NCI-H82 treated with DMSO at 0.1 percent for 48 hours (cell line): ENCODE results near the gene COL4A1.
"Not testable (repeated sequence)": the region's sequence is repeated elsewhere in the genome, so short reads cannot be mapped to it uniquely, and the experiment has no call there.

Experiments
- DNase-seq: peaks from one replicate; lab custom pipeline; 2025; ENCODE audit not compliant: unreplicated experiment; lab: John Stamatoyannopoulos, UW

COL4A1 gene

DNA sequence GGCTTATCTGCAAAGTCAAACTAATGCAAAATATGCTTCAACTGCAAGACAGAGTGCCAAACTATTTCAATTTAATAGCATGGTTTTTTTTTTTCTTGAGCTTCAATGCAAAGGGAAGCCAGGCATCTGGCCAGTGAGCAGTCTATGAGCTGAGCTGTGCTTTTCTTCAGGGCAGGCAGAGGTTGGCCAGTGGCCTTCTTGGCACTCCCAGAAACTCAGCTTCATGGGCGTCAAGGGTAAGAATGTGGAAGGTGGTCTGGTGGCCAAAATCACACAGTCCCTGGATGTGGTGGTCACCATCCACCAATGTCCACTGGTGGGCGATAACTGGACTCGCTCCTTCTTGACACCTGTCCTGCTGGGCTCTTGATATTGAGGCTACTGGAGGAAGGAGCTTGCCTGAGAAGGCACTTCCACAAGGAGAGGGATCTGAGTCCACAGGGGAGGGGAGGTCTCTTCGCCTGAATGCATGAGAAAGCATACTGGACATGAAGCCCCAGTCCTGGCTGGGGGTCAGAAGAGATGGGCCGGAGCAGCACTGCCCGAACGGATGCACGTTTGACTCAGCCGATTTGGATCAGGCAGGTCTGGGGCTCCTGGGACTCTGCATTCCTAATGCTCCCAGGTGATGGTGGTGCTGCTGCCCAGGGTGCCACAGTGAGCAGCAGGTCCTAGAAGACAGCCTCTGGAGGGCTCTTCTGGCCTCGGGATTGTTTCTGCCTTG, 17.2 kb upstream of the COL4A1 start:
- DNase-seq: no peak

DNA sequence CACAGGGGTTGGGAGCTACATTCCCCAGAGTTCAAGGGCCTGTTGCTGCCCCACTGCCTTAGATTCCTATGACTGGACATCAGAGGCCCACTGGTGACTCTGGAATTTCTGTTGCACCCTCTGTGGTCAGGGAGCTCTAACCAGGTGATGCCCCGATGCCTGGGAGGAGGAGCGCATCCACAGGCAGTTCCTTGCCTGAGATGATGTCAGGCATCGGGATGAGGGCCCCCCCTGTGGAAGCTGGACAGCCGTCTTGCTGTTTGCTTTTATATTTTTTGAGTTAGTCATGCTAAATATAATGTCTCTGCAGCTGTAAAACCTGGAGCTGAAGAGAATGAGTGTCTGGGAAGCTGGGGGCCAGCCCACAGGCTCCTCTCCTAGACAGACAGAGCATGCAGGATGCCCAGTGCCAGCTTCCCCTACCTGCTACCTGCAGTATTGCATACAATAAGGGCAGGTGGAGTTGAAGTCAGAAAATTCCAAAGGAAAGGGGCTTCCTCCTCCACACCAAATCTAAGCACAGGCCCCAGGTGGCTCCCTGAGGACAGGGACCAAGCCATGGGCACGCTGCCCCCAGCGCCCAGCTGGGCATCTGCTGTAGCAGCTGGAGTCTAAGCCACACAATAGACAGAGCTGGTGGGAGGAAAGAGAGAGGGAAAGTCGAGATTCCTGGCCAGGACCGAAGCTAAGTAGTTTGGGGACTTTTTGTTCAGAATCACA, 16.4 kb upstream of the COL4A1 start:
- DNase-seq: no peak

DNA sequence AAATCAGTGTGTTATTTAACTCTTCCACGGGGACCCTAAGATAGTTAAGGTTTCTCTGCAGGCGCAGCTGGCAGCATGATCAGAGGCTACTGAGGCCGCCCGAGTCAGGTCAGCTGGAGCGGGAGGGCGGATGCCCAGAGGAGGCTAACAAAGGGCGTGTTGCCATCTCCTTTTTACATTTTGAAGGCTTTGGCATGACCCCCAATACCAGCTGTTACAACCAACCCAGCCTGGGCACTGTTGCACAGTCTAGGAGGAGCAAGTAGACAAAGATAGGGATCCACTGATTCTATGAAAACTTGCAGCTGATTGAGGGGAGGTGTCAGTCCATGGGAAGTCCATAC, 15.8 kb upstream of the COL4A1 start:
- no peak for DNase-seq

DNA sequence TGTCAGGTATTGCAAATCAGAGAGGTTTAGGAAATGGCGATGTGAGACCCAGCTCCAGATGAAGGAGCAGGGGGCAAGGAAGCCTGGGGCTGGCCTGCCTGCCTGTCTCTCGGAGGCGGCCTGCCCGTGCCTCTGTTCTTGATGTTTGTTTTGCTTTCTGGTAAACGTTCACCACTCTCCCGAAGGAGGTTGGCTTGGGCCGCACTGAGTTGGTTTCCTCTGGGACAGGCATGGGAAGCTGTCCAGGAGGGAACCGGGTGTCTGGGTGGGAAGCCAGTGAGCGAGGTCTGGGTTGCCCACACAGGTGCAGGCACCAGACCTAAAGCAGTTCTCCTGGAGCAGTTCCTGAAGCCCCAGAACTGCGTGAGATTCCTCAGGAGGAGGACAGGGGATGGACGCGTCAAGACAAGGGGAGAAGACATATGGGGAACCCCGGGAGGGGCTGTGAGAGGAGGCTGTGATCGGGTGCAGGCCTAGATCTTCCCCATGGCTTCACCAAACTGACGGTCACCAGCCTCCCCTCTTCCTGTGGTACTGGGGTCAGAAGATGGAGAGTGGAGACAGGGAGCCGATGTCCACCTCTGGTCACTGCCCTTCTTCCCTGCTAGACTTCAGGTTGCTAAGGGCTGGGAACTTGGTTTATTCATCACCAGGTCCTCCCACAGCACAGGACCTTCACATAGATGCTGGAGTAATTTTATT, 15.3 kb upstream of the COL4A1 start:
- no peak for DNase-seq

DNA sequence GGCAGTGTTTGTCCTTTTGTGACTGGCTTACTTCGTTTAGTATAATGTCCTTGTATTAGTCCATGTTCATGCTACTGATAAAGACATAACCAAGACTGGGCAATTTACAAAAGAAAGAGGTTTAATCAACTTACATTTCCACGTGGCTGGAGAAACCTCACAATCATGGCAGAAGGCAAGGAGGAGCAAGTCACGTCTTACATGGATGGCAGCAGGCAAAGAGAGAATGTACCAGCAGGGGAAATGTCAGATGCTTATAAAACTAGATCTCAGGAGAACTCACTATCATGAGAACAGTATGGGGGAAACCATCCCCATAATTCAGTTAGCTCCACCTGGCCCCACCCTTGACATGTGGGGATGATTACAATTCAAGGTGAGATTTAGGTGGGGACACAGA, 14.6 kb upstream of the COL4A1 start:
- DNase-seq: not testable (repeated sequence)

DNA sequence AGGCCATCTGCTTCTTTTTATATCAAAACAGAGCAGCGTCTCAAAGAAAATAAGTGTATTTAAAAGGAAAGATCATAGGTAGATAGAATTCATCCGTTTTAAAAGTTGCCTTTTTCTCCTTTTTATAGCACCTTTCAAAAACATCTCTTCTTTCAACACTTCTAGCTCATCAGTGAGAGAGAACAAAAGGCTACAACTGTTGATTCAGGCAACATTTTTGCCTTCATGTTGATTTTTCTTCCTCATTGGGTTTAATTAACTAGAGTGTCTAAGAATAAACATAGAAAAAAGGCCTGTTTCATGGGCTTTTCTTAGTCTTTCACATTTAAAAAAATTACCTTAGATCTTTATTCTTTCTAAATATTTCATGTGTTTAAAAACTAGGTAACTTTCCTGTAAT, 13.7 kb upstream of the COL4A1 start:
- no peak for DNase-seq

DNA sequence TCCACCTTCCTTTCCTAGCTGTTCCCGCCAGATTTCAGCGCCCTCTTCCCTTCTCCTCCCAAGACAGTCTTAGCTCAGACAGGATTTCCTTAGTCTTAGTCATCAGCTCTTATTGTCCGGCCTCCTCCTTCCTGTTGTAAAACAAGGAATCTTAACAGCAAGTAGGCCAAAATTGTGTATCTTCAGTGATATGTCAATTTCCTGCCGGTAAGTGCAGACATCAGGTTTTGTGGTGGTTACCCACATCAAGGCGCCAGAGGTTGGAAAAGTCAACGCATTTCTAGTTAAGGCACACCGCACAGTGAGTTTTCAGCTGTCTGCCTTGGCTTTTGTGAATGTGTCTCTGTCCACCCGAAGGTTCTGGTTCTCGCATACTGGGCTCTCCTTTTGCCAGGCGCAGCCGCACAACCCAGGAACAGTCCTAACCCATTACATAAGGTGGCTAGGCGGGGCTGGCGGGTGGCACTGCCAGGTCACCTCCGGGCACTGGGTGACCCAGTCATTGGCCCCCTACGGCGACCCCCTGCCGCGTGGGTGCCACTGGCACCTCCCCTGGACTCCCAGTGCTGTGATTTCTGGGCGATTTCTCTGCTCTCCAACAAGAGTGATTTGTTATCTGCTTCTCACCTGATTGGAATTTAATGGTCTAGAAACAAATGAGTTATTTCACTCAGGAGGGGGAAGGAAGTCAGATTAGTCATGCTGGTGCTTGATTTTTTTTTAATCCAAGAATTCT, 13.0 kb upstream of the COL4A1 start:
- DNase-seq: no peak

DNA sequence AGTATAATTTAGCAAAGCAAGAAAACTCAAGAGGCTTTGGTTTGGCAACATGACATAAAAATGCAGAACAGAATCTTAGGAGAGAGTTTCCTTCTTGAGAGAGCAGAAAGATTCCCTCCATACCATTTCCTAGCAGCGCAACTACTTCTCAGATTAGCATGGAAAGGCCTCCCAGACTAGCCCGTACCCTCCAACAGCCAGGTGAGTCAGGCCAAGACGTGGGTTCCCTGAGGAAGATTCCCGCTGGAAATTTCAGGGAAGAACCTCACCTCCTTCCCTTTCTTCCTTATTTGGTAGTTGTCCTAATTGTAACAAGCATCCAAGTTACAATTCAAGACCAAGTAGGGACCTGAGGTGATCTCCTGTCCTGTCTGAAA, 12.4 kb upstream of the COL4A1 start:
- DNase-seq: no peak

DNA sequence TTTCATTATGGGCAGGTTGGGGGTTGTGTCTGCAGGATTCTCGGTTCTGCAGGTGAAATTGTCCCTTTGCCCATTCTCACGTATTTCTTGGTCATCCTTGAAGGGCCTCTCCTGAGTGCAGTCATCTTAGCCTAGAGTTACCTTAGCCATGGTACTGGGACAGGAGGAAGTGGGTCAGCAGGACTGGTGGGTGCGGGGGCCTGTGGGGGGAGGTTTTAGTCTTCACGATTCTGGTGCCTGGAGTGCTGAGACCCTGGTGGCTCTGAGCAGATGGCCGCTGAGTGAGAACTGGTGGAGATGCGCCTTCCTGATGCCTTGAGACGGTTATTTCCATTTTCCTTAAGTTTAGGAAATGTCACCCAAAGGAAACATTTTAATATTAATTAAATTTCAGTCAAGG, 12.0 kb upstream of the COL4A1 start:
- DNase-seq: no peak

DNA sequence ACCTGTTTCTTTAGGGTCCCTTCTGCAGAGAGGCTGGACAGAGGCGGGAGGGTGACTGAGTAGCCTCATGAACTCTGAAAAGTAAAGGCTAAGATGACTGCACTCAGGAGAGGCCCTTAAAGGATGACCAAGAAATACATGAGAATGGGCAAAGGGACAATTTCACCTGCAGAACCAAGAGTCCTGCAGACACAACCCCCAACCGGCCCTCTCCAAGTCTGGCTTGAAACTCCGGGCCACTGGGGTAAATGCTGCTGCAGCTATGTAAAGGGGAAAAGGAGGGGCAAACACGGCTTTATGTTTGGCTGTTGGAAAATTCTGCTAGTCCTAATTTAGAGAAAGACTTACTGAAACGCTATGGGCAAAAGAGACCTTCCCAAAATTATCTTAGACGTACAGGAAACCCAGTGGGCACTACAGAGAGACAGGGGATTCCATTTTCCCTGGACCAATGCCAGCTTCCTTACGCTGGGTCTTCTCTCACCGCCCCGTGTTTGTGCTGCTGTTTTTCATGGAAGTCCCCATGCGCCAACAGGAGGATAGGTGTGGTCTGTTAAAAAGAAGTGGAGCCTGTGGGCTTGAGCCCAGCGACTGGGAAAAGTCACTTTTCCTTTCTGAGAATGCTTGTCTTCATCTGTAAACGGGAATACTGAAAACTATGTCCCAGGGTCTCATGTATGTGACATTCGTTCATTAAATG, 10.7 kb upstream of the COL4A1 start:
- DNase-seq: no peak

DNA sequence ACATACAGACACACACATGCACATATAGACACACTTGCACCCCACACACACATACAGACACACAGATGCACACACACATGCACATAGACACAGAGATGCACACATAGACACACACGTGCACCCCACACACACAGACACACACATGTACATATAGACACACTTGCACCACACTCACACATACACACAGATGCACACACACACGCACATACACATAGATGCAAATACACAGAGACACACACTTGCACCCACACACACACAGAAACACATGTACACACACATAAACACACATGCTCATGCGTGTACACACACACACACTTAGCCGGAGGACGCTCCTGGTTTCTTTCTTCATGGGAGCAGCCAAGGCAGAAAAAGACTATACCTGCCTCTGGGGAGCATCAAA, 10.1 kb upstream of the COL4A1 start:
- no peak for DNase-seq

DNA sequence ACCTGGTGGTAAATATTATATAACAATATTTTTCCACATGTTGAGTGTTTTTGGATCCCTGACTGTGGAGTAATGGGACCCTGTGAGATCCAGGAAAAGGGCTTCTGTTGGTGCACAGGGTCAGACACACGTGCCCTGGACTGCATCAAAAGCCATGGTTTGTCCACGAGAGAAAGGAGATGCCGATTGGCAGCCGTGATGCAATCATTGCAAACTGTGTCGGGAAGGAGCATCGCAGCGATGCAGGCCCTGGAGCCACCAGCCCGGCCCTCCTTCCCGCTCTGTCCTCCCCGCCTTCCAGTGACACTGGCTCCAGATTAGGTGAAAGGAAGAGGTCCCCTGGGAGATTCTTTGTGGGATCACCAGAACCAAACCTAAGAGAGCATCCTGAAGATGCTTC, 9.2 kb upstream of the COL4A1 start:
- no peak for DNase-seq

DNA sequence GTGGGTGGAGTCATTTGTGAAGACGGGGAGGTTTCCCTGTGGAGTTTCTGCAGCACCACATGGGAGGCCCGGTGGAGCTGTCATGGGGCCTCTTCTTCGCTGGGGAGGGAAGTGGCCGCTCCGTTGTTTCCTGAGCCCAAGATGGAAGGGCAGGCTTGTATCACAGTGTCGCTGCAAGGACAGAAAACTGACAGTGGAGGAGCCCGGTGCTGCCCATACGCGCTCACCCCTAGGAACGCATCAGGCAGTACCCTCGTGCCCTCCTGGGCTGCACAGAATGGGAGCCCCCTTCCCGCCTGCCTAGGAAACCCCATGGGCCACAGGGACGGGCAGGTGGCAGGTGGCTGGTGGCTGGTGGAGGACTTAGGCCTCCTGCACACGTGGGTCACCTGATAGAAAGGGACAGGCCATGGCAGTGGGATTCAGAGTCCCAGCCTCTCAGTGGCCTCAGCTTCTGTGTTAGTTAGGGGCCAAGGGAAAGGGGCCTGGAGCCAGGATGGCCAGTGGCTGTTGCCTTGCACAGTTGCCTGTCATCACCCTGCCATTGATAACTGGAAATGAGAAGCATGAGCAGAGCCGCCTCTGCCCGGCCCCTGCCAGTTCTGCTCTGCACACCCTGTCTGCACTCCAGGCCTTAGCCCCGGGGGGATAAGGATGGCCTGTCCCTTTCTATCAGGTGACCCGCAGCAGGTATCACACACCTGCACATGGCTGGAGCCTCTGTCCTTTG, 7.7 kb upstream of the COL4A1 start:
- DNase-seq: no peak

DNA sequence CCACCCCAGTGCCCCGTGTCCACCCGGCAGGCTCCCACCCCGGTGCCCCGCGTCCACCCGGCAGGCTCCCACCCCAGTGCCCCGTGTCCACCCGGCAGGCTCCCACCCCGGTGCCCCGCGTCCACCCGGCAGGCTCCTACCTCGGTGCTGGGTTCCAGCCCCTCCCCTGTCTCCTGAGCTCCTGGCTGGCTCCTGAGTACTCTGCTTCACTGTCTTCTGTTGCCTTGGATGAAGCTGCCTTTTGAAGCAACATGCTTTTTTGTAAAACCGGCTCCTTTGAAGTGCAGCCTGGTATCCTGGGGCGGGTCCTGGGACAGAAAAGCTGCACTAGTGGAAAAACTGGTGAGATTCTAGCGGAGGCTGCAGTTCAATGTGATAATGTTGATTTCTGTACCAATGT, 6.8 kb upstream of the COL4A1 start:
- not testable (repeated sequence) for DNase-seq

DNA sequence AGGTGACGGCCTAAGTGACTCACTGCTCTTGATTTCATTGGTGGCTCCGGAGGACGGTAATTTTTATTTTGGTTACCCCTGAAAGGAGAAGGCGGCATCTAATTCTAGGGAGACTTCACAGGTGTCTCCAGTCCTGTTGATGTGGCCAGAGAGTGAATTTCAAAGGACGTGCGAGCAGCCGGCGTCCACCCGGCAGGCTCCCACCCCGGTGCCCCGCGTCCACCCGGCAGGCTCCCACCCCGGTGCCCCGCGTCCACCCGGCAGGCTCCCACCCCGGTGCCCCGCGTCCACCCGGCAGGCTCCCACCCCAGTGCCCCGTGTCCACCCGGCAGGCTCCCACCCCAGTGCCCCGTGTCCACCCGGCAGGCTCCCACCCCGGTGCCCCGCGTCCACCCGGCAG, 6.3 kb upstream of the COL4A1 start:
- DNase-seq: not testable (repeated sequence)

DNA sequence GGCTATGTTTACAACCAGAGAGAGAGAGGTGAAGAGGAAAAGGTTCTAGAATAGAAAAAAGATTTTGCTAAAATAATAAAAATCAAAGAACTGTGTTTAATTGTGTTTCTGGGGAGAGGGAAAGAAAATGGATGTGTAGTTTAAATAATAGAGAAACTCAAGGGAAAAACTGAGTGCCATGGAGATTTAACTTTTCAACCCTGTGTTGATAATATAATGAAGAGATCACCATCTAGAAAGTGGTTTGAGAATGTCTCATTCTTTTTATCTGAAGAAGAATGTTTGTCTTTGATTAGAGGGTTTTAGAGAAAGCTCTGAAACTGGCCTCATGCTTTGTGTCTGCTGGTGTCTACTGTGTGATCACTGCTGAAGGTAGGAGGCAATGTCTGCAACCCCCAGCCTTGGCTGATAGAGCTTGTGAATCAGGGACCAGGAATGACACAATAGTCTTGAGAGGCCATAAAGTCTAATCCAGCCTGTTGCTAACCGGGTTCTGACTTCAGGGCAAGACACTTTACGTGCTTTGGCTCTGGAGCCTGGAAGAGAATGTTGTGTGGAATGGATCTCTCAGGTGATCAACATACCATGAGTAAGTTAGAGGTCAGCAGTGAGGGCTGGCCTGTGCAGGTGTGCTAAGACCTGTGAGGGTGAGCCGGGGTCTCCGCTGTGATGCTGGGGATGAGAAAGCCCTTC, 5.5 kb upstream of the COL4A1 start:
- DNase-seq: no peak

DNA sequence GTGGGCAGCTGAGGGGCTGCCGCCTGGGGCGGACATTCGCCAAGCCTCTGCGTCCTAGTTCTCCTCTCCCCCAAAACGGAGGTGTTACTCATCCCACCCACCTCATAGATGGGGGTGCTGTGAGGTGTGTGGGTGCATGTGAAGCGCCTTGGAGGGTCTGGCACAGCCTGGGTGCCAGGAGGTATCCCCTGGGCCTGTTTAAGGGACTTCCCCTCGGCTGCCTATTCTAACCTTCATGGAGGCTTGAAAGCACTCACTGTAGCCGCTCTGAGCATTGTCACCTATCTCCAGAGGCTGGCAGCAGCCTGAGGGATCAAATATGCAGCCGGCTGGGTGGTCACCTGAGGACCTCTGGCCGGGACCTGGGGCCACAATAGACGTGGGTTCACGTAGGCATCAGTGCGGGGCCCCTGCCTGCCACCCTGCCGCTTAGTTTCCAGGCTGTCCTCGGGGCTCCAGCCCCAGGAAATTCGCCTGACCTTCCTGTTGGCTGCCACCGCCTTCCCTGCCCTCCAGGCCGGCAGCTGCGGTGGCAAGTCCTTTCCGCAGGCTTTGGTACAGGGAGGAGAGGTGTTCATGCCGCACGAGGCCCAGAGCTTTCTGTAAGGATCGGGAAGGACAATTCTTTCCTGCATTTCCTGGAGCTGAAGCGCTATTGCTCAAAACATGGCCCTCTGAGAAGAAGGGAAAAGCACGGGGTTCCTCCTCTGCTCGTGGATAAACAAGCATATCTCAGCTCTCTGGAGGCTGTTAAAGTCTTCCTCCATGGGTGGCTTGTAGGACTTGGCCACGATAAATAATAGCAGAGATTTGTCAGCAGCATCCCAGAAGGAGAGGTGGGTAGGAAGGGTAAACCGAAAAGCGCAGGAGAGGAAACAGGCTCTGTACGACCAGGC, 4.7 kb upstream of the COL4A1 start:
- DNase-seq: no peak

DNA sequence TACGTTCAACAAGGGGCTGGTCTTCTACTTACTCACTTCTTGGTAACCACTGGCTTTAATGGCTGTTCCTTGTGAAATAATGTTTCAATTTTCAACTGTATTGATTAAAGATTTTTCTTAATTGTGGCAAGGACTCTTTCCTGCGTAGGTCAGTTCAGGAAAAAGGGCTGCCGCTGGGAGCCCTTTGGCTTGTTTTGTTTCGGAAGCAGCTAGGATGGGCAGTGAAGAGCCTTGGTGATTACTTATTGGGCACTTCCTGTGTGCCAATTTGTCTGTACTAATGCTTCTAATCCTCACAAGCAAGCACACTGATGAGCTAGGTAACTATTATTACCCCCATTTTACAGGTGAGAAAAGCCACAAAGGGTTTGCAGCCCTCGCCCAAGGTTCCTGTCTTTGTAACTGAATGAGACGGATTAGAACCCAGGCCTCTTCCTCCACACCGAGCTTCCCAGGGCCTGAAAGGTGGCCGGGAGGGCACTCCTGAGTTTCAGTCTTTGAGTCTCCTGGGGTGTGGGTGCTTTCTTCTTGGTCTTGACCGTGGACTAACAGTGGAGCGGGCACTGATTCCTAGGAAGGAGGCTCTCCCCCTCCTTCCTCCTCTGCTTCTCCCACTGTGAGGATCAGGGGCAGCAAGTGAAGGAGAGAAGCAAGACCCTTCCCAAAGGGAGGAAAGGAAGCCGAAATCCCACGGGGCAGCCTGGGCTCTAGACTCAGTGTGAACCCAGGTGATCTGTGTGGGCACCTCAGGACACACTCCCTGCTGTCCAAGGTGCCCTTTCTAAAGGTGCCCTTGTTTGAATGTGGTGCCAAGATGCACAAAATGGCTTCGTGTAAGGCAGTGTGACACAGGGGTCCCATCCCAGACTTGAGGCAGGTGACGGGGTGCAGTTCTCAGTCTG, 3.8 kb upstream of the COL4A1 start:
- DNase-seq: no peak
